HCT116 (cell line): ENCODE results near the gene ERN1. TPM values are rescaled to one million over a fixed set of nuclear protein-coding genes. Genes with fewer than 3 reads are reported as not detected.
A peak's percentile ranks its signal among the peaks of the same experiment; 100 is the strongest.

ENCODE experiments used
- ATAC-seq: fragments of 200-7000 bp; cut with Tn5 transposase; 2 replicates; pipeline ENCODE4 v1.9.1; 2020; ENCODE audit warnings: mild to moderate bottlenecking, moderate library complexity
- BruUV-seq: library from RNA; stranded (reverse); fragments of 400-500 nt; replicated peaks from 2 replicates; lab custom pipeline; 2021; lab: Mats Ljungman, UMichigan
- CTCF ChIA-PET: fragments of 300-600 bp; sonication (Branson Sonifier 250); formaldehyde crosslinking; loops from one replicate; lab custom pipeline; 2021; ENCODE audit warnings: antibody characterized with exemption; lab: Charles Lee
- POLR2A ChIA-PET: fragments of 300-600, 350-600 bp; sonication (Branson Sonifier 250); formaldehyde crosslinking; loops from one replicate; lab custom pipeline; 2021; ENCODE audit warnings: antibody characterized with exemption; lab: Charles Lee
- RAD21 ChIA-PET, 2 experiments: fragments of 300-600 bp; sonication (Branson Sonifier 250); formaldehyde crosslinking; loops; one replicate each; lab custom pipeline; 2023; ENCODE audit warnings: low total read pairs in 2 of 2; ENCODE audit not compliant: uncharacterized antibody in 2 of 2, unreplicated experiment in 2 of 2, low non-redundant PET in 1 of 2; lab: Charles Lee
- DNase-seq: peaks from one replicate; pipeline ENCODE4 v3.0.0-alpha.2; 2010; ENCODE audit warnings: low read depth, low spot score
- H2AFZ ChIP-seq: fragments of 200-600 bp; shearing (Covaris generic), sonication (generic); 2 replicates; pipeline ENCODE4 v1.6.1; 2017; ENCODE audit warnings: low read depth, mixed run types, mixed read lengths, antibody characterized with exemption, low read length; ENCODE audit not compliant: poor library complexity, severe bottlenecking
- H3K27ac ChIP-seq: 2 replicates; pipeline ENCODE4 v1.5.1; 2012; ENCODE audit warnings: low read depth, low read length
- H3K27me3 ChIP-seq: fragments of 200-600 bp; sonication (generic); 2 replicates; pipeline ENCODE4 v1.6.1; 2016; ENCODE audit warnings: mixed run types, low read length, mixed read lengths; ENCODE audit not compliant: insufficient read depth
- H3K36me3 ChIP-seq, 2 experiments: fragments of 200-500 bp in 1 of 2; fragments of 200-600 bp in 1 of 2; sonication (Bioruptor generic) in 1 of 2; sonication (generic) in 1 of 2; 2 replicates each; pipeline versions ENCODE4 v1.5.1 to v1.6.1; 2014 to 2016; ENCODE audit warnings: low read length in 2 of 2, inconsistent platforms in 1 of 2, mixed read lengths in 1 of 2, mixed run types in 1 of 2; ENCODE audit not compliant: insufficient read depth in 2 of 2, control insufficient read depth in 1 of 2
- H3K4me1 ChIP-seq, 2 experiments: fragments of 200-600 bp in 1 of 2; sonication (generic) in 1 of 2; 2 replicates each; pipeline versions ENCODE4 v1.5.1 to v1.6.1; 2012 to 2017; ENCODE audit warnings: low read length in 2 of 2, inconsistent platforms in 1 of 2, mild to moderate bottlenecking in 1 of 2, mixed read lengths in 1 of 2, mixed run types in 1 of 2, moderate library complexity in 1 of 2; ENCODE audit not compliant: insufficient read depth in 2 of 2, control insufficient read depth in 1 of 2
- H3K4me2 ChIP-seq: fragments of 200-600 bp; sonication (generic); 2 replicates; pipeline ENCODE4 v1.6.1; 2017; ENCODE audit warnings: mixed run types, low read length, mixed read lengths
- H3K4me3 ChIP-seq, 2 experiments: fragments of 200-600 bp in 1 of 2; sonication (generic) in 1 of 2; replicated peaks in 1 of 2; 2 replicates each; pipeline ENCODE4 v1.5.1; 2011 to 2016; ENCODE audit warnings: low read length in 2 of 2, control low read depth in 1 of 2, low read depth in 1 of 2, mild to moderate bottlenecking in 1 of 2, mixed read lengths in 1 of 2, mixed run types in 1 of 2
- H3K79me2 ChIP-seq: fragments of 200-600 bp; sonication (generic); 2 replicates; pipeline ENCODE4 v1.6.1; 2017; ENCODE audit warnings: mild to moderate bottlenecking, mixed run types, low read length, moderate library complexity, mixed read lengths; ENCODE audit not compliant: insufficient read depth
- H3K9ac ChIP-seq: fragments of 200-600 bp; sonication (generic); 2 replicates; pipeline ENCODE4 v1.6.1; 2016; ENCODE audit warnings: low read length, mixed read lengths
- H3K9me2 ChIP-seq: fragments of 200-600 bp; sonication (generic), shearing (Covaris generic); 2 replicates; pipeline ENCODE4 v1.6.1; 2017; ENCODE audit warnings: mixed run types, mild to moderate bottlenecking, moderate library complexity; ENCODE audit not compliant: insufficient read depth
- H3K9me3 ChIP-seq, 2 experiments: fragments of 200-500 bp in 1 of 2; fragments of 200-600 bp in 1 of 2; sonication (Bioruptor generic) in 1 of 2; sonication (generic) in 1 of 2; 2 replicates each; pipeline ENCODE4 v1.6.1; 2014 to 2017; ENCODE audit warnings: low read length in 2 of 2, mixed read lengths in 2 of 2, inconsistent platforms in 1 of 2, low read depth in 1 of 2, mild to moderate bottlenecking in 1 of 2, mixed run types in 1 of 2, moderate library complexity in 1 of 2; ENCODE audit not compliant: control insufficient read depth in 1 of 2, insufficient read depth in 1 of 2
- H4K20me1 ChIP-seq: fragments of 200-600 bp; sonication (generic), shearing (Covaris generic); 2 replicates; pipeline ENCODE4 v1.6.1; 2017; ENCODE audit warnings: mixed run types, mild to moderate bottlenecking, moderate library complexity; ENCODE audit not compliant: insufficient read depth
- CBX3 ChIP-seq: IDR thresholded peaks from 2 replicates; pipeline ENCODE4 v1.6.1; 2012; ENCODE audit warnings: low read depth
- EGR1 ChIP-seq: IDR thresholded peaks from 2 replicates; pipeline ENCODE4 v1.6.1; 2012; ENCODE audit warnings: low read depth
- ELF1 ChIP-seq: IDR thresholded peaks from 2 replicates; pipeline ENCODE4 v1.6.1; 2012; ENCODE audit warnings: low read depth, borderline replicate concordance
- FOSL1 ChIP-seq: IDR thresholded peaks from 2 replicates; pipeline ENCODE4 v1.6.1; 2012; ENCODE audit warnings: low read depth
- JUND ChIP-seq: IDR thresholded peaks from 2 replicates; pipeline ENCODE4 v1.6.1; 2012
- POLR2AphosphoS5 ChIP-seq: IDR thresholded peaks from 2 replicates; pipeline ENCODE4 v1.6.1; 2011; ENCODE audit warnings: mild to moderate bottlenecking, low read depth, low read length, moderate library complexity
- RAD21 ChIP-seq: IDR thresholded peaks from 2 replicates; pipeline ENCODE4 v1.6.1; 2012; ENCODE audit warnings: low read depth, mild to moderate bottlenecking
- SIN3A ChIP-seq: IDR thresholded peaks from 2 replicates; pipeline ENCODE4 v1.6.1; 2012; ENCODE audit warnings: low read depth
- SP1 ChIP-seq: IDR thresholded peaks from 2 replicates; pipeline ENCODE4 v1.6.1; 2012; ENCODE audit warnings: low read depth
- YY1 ChIP-seq: IDR thresholded peaks from 2 replicates; pipeline ENCODE4 v1.6.1; 2011; ENCODE audit warnings: low read length, low read depth, moderate library complexity, mild to moderate bottlenecking; ENCODE audit not compliant: insufficient replicate concordance; ENCODE audit errors: extremely low read depth
- intact Hi-C: fragments of 100-400 bp; cut with micrococcal nuclease; formaldehyde crosslinking; loops from 2 replicates; pipeline ENCODE4 v1.10.0; 2022
- total RNA-seq: library from RNA; stranded (reverse); gene quantifications from one replicate; pipeline ENCODE4 v1.2.1, GENCODE V29; 2021; ENCODE audit not compliant: unreplicated experiment

Gene ERN1
- total RNA-seq, 1 experiment from 2014 or later: 28.2 TPM

- TF ChIP-seq YY1 (no peak), FOSL1 (peak; percentile 87), JUND (peak; percentile 88), EGR1 (peak; percentile 47; the same call in 1 of the 2 replicates), RAD21 (peak; percentile 2; the same call in 1 of the 2 replicates), POLR2AphosphoS5 (peak; percentile 46; the same call in 1 of the 2 replicates)
- TF ChIP-seq, all 23 proteins: peak for 9
Observed at GRCh38 chr17:64103391-64104364, 26.3 kb downstream of the ERN1 start (continued).

DNA sequence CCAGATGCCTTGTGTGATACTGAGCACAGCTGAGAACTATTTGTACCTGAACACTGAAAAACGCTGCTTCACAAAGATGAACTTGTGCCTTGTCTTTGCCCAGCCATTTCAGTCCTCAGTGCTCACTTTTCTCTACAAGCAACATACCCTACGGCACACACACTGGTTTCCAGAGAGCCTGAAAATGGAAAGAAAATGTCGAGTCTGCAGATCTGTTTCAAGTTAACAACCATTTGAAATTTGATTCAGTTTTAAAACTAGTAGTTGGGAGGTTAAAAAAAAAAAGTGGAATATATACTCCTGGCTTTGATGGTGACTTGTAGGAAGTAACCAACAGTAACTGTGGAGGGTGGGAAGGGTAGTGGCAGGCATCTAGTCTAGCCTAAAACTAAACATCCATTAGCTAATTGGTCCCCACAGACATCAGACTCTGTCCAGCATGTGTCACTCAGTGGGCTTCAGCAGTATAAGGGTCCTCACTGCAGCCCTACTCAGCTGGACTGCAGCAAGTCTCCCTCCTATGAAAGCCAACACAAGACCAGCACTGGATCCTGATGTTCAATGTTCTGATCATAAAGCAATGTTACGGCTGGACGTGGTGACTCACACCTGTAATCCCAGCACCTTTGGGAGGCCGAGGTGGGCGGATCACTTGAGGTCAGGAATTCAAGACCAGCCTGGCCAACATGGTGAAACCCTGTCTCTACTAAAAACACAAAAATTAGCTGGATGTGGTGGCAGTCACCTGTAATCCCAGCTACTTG, 27.1 kb downstream of the ERN1 start:
- peak overlapping the region in 1 of 2 experiments; percentile 22; a peak in 2 of 4 replicates for H3K4me3 ChIP-seq
- intact Hi-C loops: no loop called here
- peak overlapping the region; percentile 73 for H3K4me2 ChIP-seq
- ChIA-PET CTCF (interaction anchor here (1.1 to 1.8 kb wide), 2 partner anchors 39 to 77 kb away, joined by 6 read pairs; no protein-coding TSS in a partner anchor), RAD21 (interaction anchor here in 1 of 2 experiments (1.6 kb wide), 1 partner anchor 31 kb away, joined by 5 read pairs; no protein-coding TSS in a partner anchor), POLR2A (interaction anchor here (0.8 to 1.3 kb wide), 3 partner anchors 13 to 21 kb away, joined by 3 to 5 read pairs (median 4); no protein-coding TSS in a partner anchor)
- no peak overlapping the region for H2AFZ ChIP-seq
- H3K27ac ChIP-seq: no peak overlapping the region
- peak; percentile 48 for TF ChIP-seq EGR1
- TF ChIP-seq CBX3: peak; percentile 38
- peak; percentile 41; the same call in 1 of the 2 replicates for TF ChIP-seq SP1
- TF ChIP-seq SIN3A: 0 out of 2 replicates have a peak, but pooled peaks have one; percentile 12
- TF ChIP-seq ELF1: no peak
- peak; percentile 69 for ATAC-seq
- peak; percentile 58 for DNase-seq
- H3K9ac ChIP-seq: no peak overlapping the region
- BruUV-seq: TSS peak; percentile 38
- H3K4me1 ChIP-seq: peaks cover 17 to 49% of the 10 kb centered on the region in 2 experiments
- H4K20me1 ChIP-seq: no peaks in the 10 kb centered on the region
- H3K9me2 ChIP-seq: no peaks in the 10 kb centered on the region
- H3K9me3 ChIP-seq: no peaks in the 10 kb centered on the region
- H3K27me3 ChIP-seq: no peaks in the 10 kb centered on the region
- no peaks in the 10 kb centered on the region for H3K36me3 ChIP-seq
- peaks cover 9% of the 10 kb centered on the region; the same call in 1 of the 2 replicates for H3K79me2 ChIP-seq
